HG03520 (cell line): ENCODE results near the gene RAP1GAP2.
"Not testable (repeated sequence)": the region's sequence is repeated elsewhere in the genome, so short reads cannot be mapped to it uniquely, and the experiment has no call there.

Source experiments
- ATAC-seq: cut with Tn5 transposase; IDR thresholded peaks from one replicate; pipeline ENCODE4 v1.9.1; 2021; ENCODE audit warnings: mild to moderate bottlenecking, moderate library complexity; ENCODE audit not compliant: unreplicated experiment

RAP1GAP2 gene

GRCh38 chr17:2814049-2814448 lies 17.8 kb downstream of the RAP1GAP2 start:
- ATAC-seq, result no peak

- ATAC-seq, result no peak
Observed at GRCh38 chr17:2814481-2815341, 18.5 kb downstream of the RAP1GAP2 start.

GRCh38 chr17:2815781-2816185 lies 19.5 kb downstream of the RAP1GAP2 start:
- no peak for ATAC-seq

GRCh38 chr17:2816688-2817087 lies 20.4 kb downstream of the RAP1GAP2 start:
- ATAC-seq, result no peak

- not testable (repeated sequence) for ATAC-seq
Observed at GRCh38 chr17:2819294-2819693, 23.1 kb downstream of the RAP1GAP2 start.

- no peak for ATAC-seq
Observed at GRCh38 chr17:2819921-2820501, 23.8 kb downstream of the RAP1GAP2 start.

GRCh38 chr17:2821868-2822267 lies 25.6 kb downstream of the RAP1GAP2 start:
- no peak for ATAC-seq

- ATAC-seq, result no peak
Observed at GRCh38 chr17:2822358-2822757, 26.1 kb downstream of the RAP1GAP2 start.

GRCh38 chr17:2825253-2825970 lies 29.2 kb downstream of the RAP1GAP2 start:
- no peak for ATAC-seq

- ATAC-seq, result no peak
Observed at GRCh38 chr17:2828397-2829038, 32.3 kb downstream of the RAP1GAP2 start.

- ATAC-seq, result no peak
Observed at GRCh38 chr17:2830678-2831077, 34.4 kb downstream of the RAP1GAP2 start.

- ATAC-seq, result no peak
Observed at GRCh38 chr17:2835780-2836179, 39.5 kb downstream of the RAP1GAP2 start.

- peak; percentile 46 for ATAC-seq
Observed at GRCh38 chr17:2837147-2837561, 40.9 kb downstream of the RAP1GAP2 start.

GRCh38 chr17:2841606-2842005 lies 45.4 kb downstream of the RAP1GAP2 start:
- ATAC-seq, result no peak

GRCh38 chr17:2842464-2842863 lies 46.2 kb downstream of the RAP1GAP2 start:
- ATAC-seq, result no peak

- no peak for ATAC-seq
Observed at GRCh38 chr17:2844416-2844815, 48.2 kb downstream of the RAP1GAP2 start.

- ATAC-seq, result no peak
Observed at GRCh38 chr17:2847381-2848333, 51.4 kb downstream of the RAP1GAP2 start.

GRCh38 chr17:2849327-2849670 lies 53.1 kb downstream of the RAP1GAP2 start:
- ATAC-seq, result no peak

- ATAC-seq, result no peak
Observed at GRCh38 chr17:2850991-2851390, 54.8 kb downstream of the RAP1GAP2 start.

- no peak for ATAC-seq
Observed at GRCh38 chr17:2851615-2852014, 55.4 kb downstream of the RAP1GAP2 start.
